HCT116 (cell line): ENCODE results near the gene CALHM1. TPM values are rescaled to one million over a fixed set of nuclear protein-coding genes. Genes with fewer than 3 reads are reported as not detected.

Experiments used
- ATAC-seq: fragments of 200-7000 bp; cut with Tn5 transposase; 2 replicates; pipeline ENCODE4 v1.9.1; 2020; ENCODE audit warnings: mild to moderate bottlenecking, moderate library complexity
- BruUV-seq: library from RNA; stranded (reverse); fragments of 400-500 nt; replicated peaks from 2 replicates; lab custom pipeline; 2021; lab: Mats Ljungman, UMichigan
- CTCF ChIA-PET: fragments of 300-600 bp; sonication (Branson Sonifier 250); formaldehyde crosslinking; loops from one replicate; lab custom pipeline; 2021; ENCODE audit warnings: antibody characterized with exemption; lab: Charles Lee
- POLR2A ChIA-PET: fragments of 300-600, 350-600 bp; sonication (Branson Sonifier 250); formaldehyde crosslinking; loops from one replicate; lab custom pipeline; 2021; ENCODE audit warnings: antibody characterized with exemption; lab: Charles Lee
- RAD21 ChIA-PET, 2 experiments: fragments of 300-600 bp; sonication (Branson Sonifier 250); formaldehyde crosslinking; loops; one replicate each; lab custom pipeline; 2023; ENCODE audit warnings: low total read pairs in 2 of 2; ENCODE audit not compliant: uncharacterized antibody in 2 of 2, unreplicated experiment in 2 of 2, low non-redundant PET in 1 of 2; lab: Charles Lee
- DNase-seq: peaks from one replicate; pipeline ENCODE4 v3.0.0-alpha.2; 2010; ENCODE audit warnings: low read depth, low spot score
- H2AFZ ChIP-seq: fragments of 200-600 bp; shearing (Covaris generic), sonication (generic); 2 replicates; pipeline ENCODE4 v1.6.1; 2017; ENCODE audit warnings: low read depth, mixed run types, mixed read lengths, antibody characterized with exemption, low read length; ENCODE audit not compliant: poor library complexity, severe bottlenecking
- H3K27ac ChIP-seq: 2 replicates; pipeline ENCODE4 v1.5.1; 2012; ENCODE audit warnings: low read depth, low read length
- H3K27me3 ChIP-seq: fragments of 200-600 bp; sonication (generic); 2 replicates; pipeline ENCODE4 v1.6.1; 2016; ENCODE audit warnings: mixed run types, low read length, mixed read lengths; ENCODE audit not compliant: insufficient read depth
- H3K36me3 ChIP-seq, 2 experiments: fragments of 200-500 bp in 1 of 2; fragments of 200-600 bp in 1 of 2; sonication (Bioruptor generic) in 1 of 2; sonication (generic) in 1 of 2; 2 replicates each; pipeline versions ENCODE4 v1.5.1 to v1.6.1; 2014 to 2016; ENCODE audit warnings: low read length in 2 of 2, inconsistent platforms in 1 of 2, mixed read lengths in 1 of 2, mixed run types in 1 of 2; ENCODE audit not compliant: insufficient read depth in 2 of 2, control insufficient read depth in 1 of 2
- H3K4me1 ChIP-seq, 2 experiments: fragments of 200-600 bp in 1 of 2; sonication (generic) in 1 of 2; 2 replicates each; pipeline versions ENCODE4 v1.5.1 to v1.6.1; 2012 to 2017; ENCODE audit warnings: low read length in 2 of 2, inconsistent platforms in 1 of 2, mild to moderate bottlenecking in 1 of 2, mixed read lengths in 1 of 2, mixed run types in 1 of 2, moderate library complexity in 1 of 2; ENCODE audit not compliant: insufficient read depth in 2 of 2, control insufficient read depth in 1 of 2
- H3K4me2 ChIP-seq: fragments of 200-600 bp; sonication (generic); 2 replicates; pipeline ENCODE4 v1.6.1; 2017; ENCODE audit warnings: mixed run types, low read length, mixed read lengths
- H3K4me3 ChIP-seq, 2 experiments: fragments of 200-600 bp in 1 of 2; sonication (generic) in 1 of 2; replicated peaks in 1 of 2; 2 replicates each; pipeline ENCODE4 v1.5.1; 2011 to 2016; ENCODE audit warnings: low read length in 2 of 2, control low read depth in 1 of 2, low read depth in 1 of 2, mild to moderate bottlenecking in 1 of 2, mixed read lengths in 1 of 2, mixed run types in 1 of 2
- H3K79me2 ChIP-seq: fragments of 200-600 bp; sonication (generic); 2 replicates; pipeline ENCODE4 v1.6.1; 2017; ENCODE audit warnings: mild to moderate bottlenecking, mixed run types, low read length, moderate library complexity, mixed read lengths; ENCODE audit not compliant: insufficient read depth
- H3K9ac ChIP-seq: fragments of 200-600 bp; sonication (generic); 2 replicates; pipeline ENCODE4 v1.6.1; 2016; ENCODE audit warnings: low read length, mixed read lengths
- H3K9me2 ChIP-seq: fragments of 200-600 bp; sonication (generic), shearing (Covaris generic); 2 replicates; pipeline ENCODE4 v1.6.1; 2017; ENCODE audit warnings: mixed run types, mild to moderate bottlenecking, moderate library complexity; ENCODE audit not compliant: insufficient read depth
- H3K9me3 ChIP-seq, 2 experiments: fragments of 200-500 bp in 1 of 2; fragments of 200-600 bp in 1 of 2; sonication (Bioruptor generic) in 1 of 2; sonication (generic) in 1 of 2; 2 replicates each; pipeline ENCODE4 v1.6.1; 2014 to 2017; ENCODE audit warnings: low read length in 2 of 2, mixed read lengths in 2 of 2, inconsistent platforms in 1 of 2, low read depth in 1 of 2, mild to moderate bottlenecking in 1 of 2, mixed run types in 1 of 2, moderate library complexity in 1 of 2; ENCODE audit not compliant: control insufficient read depth in 1 of 2, insufficient read depth in 1 of 2
- H4K20me1 ChIP-seq: fragments of 200-600 bp; sonication (generic), shearing (Covaris generic); 2 replicates; pipeline ENCODE4 v1.6.1; 2017; ENCODE audit warnings: mixed run types, mild to moderate bottlenecking, moderate library complexity; ENCODE audit not compliant: insufficient read depth
- CEBPB ChIP-seq: IDR thresholded peaks from 2 replicates; pipeline ENCODE4 v1.6.1; 2012; ENCODE audit warnings: low read depth
- EGR1 ChIP-seq: IDR thresholded peaks from 2 replicates; pipeline ENCODE4 v1.6.1; 2012; ENCODE audit warnings: low read depth
- ELF1 ChIP-seq: IDR thresholded peaks from 2 replicates; pipeline ENCODE4 v1.6.1; 2012; ENCODE audit warnings: low read depth, borderline replicate concordance
- EZH2phosphoT487 ChIP-seq: fragments of 200-600 bp; IDR thresholded peaks from 2 replicates; pipeline ENCODE4 v1.6.1; 2018; ENCODE audit warnings: antibody characterized with exemption, borderline replicate concordance
- FOSL1 ChIP-seq: IDR thresholded peaks from 2 replicates; pipeline ENCODE4 v1.6.1; 2012; ENCODE audit warnings: low read depth
- JUND ChIP-seq: IDR thresholded peaks from 2 replicates; pipeline ENCODE4 v1.6.1; 2012
- RAD21 ChIP-seq: IDR thresholded peaks from 2 replicates; pipeline ENCODE4 v1.6.1; 2012; ENCODE audit warnings: low read depth, mild to moderate bottlenecking
- REST ChIP-seq: IDR thresholded peaks from 2 replicates; pipeline ENCODE4 v1.6.1; 2012; ENCODE audit warnings: low read depth
- SIN3A ChIP-seq: IDR thresholded peaks from 2 replicates; pipeline ENCODE4 v1.6.1; 2012; ENCODE audit warnings: low read depth
- SP1 ChIP-seq: IDR thresholded peaks from 2 replicates; pipeline ENCODE4 v1.6.1; 2012; ENCODE audit warnings: low read depth
- SRF ChIP-seq: IDR thresholded peaks from 2 replicates; pipeline ENCODE4 v1.6.1; 2012; ENCODE audit warnings: low read depth
- TCF7L2 ChIP-seq: IDR thresholded peaks from 2 replicates; pipeline ENCODE4 v1.7.0; 2011; ENCODE audit warnings: borderline replicate concordance, inconsistent platforms; ENCODE audit not compliant: insufficient read depth, insufficient read length; ENCODE audit errors: extremely low read depth
- YY1 ChIP-seq: IDR thresholded peaks from 2 replicates; pipeline ENCODE4 v1.6.1; 2011; ENCODE audit warnings: low read length, low read depth, moderate library complexity, mild to moderate bottlenecking; ENCODE audit not compliant: insufficient replicate concordance; ENCODE audit errors: extremely low read depth
- intact Hi-C: fragments of 100-400 bp; cut with micrococcal nuclease; formaldehyde crosslinking; loops from 2 replicates; pipeline ENCODE4 v1.10.0; 2022
- total RNA-seq: library from RNA; stranded (reverse); gene quantifications from one replicate; pipeline ENCODE4 v1.2.1, GENCODE V29; 2021; ENCODE audit not compliant: unreplicated experiment
- TF ChIP-seq, protein P1 (sequence below): IDR thresholded peaks from 2 replicates; pipeline ENCODE4 v1.6.1; 2011; ENCODE audit warnings: mild to moderate bottlenecking, low read length, moderate library complexity; ENCODE audit not compliant: insufficient replicate concordance; ENCODE audit errors: extremely low read depth
- TF ChIP-seq, protein P2 (sequence below): IDR thresholded peaks from 2 replicates; pipeline ENCODE4 v1.6.1; 2012

Gene CALHM1
- total RNA-seq, 1 experiment from 2014 or later: not detected

DNA sequence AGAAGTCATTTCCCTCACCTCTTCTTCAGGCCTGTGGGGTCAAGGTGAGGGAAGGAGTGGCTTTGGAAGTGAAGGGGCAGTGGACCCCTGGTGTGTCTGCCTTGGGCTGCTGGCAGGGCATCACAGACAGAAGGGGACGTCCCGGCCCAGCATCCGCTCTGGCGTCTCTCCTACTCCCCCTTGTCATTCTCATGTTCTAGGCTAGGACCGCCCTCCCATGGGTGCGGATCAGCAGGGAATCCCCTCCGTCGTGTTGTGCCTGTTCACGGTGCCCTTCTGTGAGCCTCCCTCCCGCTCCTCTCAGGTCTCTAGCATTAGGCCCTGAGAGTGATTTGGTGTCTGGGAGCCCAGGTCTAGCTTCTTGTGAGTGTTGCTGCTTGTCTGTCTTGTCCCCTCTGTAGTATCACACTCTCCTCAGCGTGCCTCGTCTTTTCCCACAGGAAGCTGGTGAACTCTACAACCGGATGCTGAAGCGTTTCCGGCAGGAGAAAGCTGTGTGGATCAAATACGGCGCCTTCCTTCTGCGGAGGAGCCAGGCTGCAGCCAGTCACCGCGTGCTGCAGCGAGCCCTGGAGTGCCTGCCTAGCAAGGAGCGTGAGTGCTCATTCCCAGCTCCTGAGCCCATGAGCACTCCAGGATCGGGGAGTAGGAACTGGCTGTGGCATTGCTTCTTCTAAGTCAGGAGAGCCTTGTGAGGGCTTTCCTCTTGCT, 15.1 kb downstream of the CALHM1 start (continued):
- TF ChIP-seq REST (no peak), YY1 (no peak)

DNA sequence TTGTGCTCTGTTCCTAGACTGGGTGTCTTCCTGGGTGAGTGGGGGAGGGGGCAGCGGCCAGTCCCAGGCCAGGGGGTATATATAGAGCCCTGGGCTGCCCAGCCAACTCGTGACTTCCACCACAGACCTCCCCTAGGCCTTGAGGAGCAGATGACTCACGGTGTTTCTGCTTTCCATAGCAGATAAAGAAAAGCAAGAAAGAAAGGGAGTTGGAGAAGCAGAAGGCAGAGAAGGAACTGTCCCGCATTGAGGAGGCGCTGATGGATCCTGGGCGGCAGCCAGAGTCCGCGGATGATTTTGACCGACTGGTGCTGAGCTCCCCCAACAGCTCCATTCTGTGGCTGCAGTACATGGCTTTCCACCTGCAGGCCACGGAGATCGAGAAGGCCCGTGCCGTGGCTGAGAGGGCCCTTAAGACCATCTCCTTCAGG, 16.7 kb downstream of the CALHM1 start:
- Histone ChIP-seq H3K9me2 (no peaks in the 10 kb centered on the region), H3K4me1 (no peaks in the 10 kb centered on the region), H3K36me3 (peaks cover 84 to 90% of the 10 kb centered on the region in 2 experiments), H3K27me3 (no peaks in the 10 kb centered on the region), H2AFZ (no peak overlapping the region), H4K20me1 (no peaks in the 10 kb centered on the region), H3K9me3 (no peaks in the 10 kb centered on the region), H3K9ac (no peak overlapping the region), H3K4me3 (no peak overlapping the region), H3K79me2 (peaks cover 5% of the 10 kb centered on the region; the same call in 1 of the 2 replicates), H3K27ac (no peak overlapping the region), H3K4me2 (no peak overlapping the region)
- ATAC-seq: no peak
- DNase-seq: no peak
- TF ChIP-seq, protein P1, sequence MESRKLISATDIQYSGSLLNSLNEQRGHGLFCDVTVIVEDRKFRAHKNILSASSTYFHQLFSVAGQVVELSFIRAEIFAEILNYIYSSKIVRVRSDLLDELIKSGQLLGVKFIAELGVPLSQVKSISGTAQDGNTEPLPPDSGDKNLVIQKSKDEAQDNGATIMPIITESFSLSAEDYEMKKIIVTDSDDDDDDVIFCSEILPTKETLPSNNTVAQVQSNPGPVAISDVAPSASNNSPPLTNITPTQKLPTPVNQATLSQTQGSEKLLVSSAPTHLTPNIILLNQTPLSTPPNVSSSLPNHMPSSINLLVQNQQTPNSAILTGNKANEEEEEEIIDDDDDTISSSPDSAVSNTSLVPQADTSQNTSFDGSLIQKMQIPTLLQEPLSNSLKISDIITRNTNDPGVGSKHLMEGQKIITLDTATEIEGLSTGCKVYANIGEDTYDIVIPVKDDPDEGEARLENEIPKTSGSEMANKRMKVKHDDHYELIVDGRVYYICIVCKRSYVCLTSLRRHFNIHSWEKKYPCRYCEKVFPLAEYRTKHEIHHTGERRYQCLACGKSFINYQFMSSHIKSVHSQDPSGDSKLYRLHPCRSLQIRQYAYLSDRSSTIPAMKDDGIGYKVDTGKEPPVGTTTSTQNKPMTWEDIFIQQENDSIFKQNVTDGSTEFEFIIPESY: no peak
- TF ChIP-seq SIN3A (no peak), JUND (no peak), SRF (no peak), EZH2phosphoT487 (no peak), CEBPB (no peak), ELF1 (no peak), EGR1 (no peak), RAD21 (no peak), TCF7L2 (no peak), SP1 (no peak), FOSL1 (no peak)
- TF ChIP-seq, protein P2, sequence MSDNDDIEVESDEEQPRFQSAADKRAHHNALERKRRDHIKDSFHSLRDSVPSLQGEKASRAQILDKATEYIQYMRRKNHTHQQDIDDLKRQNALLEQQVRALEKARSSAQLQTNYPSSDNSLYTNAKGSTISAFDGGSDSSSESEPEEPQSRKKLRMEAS: no peak
- intact Hi-C loops: no loop called here
- ChIA-PET CTCF (no interaction called here), POLR2A (no interaction called here), RAD21 (no interaction called here)
- BruUV-seq: no TSS peak
